ENCODE data around the gene SLC16A11.

- TF ChIP-seq CTCF (conservative IDR thresholded peaks at IDR 0.05) (no peak), EZH2 (IDR thresholded peaks at IDR 0.05; ENCODE audit: low read depth) (no peak)
These were observed 27.5 kb downstream of the SLC16A11 start for GRCh38 chr17:7016418-7016817.

Data from PC-9 (cell line).